SU-DHL-6 (cell line): ENCODE measurements around the gene BRD9.

ENCODE experiments used
- CTCF ChIP-seq: fragments of 200-600 bp; sonication (generic); IDR thresholded peaks from one replicate; pipeline ENCODE4 v1.5.1; 2017; ENCODE audit warnings: antibody characterized with exemption, mild to moderate bottlenecking, low read length, moderate library complexity; ENCODE audit not compliant: insufficient read depth, poor library complexity, severe bottlenecking
- EZH2phosphoT487 ChIP-seq: fragments of 200-600 bp; sonication (generic), shearing (Covaris generic); conservative IDR thresholded peaks from 2 replicates; pipeline ENCODE4 v1.6.1; 2018; ENCODE audit warnings: mild to moderate bottlenecking, antibody characterized with exemption, low read length, moderate library complexity, mixed read lengths

- TF ChIP-seq CTCF (no peak), EZH2phosphoT487 (no peak)
Measured at GRCh38 chr5:860506-861150, 32.0 kb downstream of the BRD9 start.
